T-helper 1 cell treated with Interleukin-12 subunit alpha and Interleukin-12 subunit beta and Interleukin-4 antibody, amounts not matched to agents 30 ng/mL and 1 ng/mL, for 36 hours (primary cell): ENCODE data around the gene SASH3. TPM values are rescaled to one million over a fixed set of nuclear protein-coding genes. Genes with fewer than 3 reads are reported as not detected.

Source experiments
- intact Hi-C: fragments of 100-400 bp; cut with micrococcal nuclease; formaldehyde crosslinking; loops from one replicate; pipeline ENCODE4 v1.15.1; 2024
- total RNA-seq: library from RNA; stranded (reverse); gene quantifications from 2 replicates; pipeline ENCODE4 v1.2.3, GENCODE V29; 2022

The SASH3 gene
- total RNA-seq, 1 donor from 2014 or later = 301 TPM

DNA sequence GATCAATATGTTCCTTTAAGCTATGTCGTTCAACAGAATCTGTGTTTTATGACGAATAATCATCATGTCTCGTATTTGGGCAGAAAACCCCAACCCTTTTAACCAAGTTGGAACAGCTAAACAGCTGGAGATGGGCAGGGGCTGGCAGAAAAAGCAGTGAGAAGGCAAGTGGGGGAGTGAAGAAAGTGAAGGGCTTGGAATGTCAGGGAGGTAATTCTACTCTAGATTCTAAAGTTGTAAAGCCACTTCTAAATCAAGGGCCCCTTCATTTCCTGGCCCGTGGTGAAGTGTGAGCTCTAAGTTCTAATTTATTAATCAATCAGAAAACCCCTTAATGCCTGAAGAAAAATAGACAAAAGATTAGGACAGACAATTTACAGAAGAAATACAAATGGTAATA lies 20.4 kb downstream of the SASH3 start:
- intact Hi-C loops = no loop called here

DNA sequence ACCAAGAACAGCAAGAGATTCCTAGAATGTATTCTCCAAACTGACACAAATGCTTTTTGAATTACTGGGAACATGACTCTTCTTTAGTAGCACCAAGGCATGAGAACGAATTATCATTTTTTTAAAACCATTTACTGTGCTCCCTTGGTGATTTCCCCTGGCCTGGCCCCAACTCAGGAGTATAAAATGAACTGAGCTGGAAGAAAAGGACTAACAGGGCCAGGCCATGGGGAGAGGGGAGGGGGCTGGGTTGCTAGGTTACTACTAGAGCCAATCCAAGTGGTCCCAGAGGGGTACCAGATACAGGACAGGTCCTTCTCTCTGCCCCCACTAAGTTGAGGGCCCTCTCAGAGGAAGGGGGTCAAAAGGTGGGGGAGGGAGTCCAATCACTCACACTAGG lies 23.1 kb downstream of the SASH3 start:
- intact Hi-C loops = no loop called here

GRCh38 chrX:129804806-129805205 lies 25.1 kb downstream of the SASH3 start:
- intact Hi-C loops = no loop called here

DNA sequence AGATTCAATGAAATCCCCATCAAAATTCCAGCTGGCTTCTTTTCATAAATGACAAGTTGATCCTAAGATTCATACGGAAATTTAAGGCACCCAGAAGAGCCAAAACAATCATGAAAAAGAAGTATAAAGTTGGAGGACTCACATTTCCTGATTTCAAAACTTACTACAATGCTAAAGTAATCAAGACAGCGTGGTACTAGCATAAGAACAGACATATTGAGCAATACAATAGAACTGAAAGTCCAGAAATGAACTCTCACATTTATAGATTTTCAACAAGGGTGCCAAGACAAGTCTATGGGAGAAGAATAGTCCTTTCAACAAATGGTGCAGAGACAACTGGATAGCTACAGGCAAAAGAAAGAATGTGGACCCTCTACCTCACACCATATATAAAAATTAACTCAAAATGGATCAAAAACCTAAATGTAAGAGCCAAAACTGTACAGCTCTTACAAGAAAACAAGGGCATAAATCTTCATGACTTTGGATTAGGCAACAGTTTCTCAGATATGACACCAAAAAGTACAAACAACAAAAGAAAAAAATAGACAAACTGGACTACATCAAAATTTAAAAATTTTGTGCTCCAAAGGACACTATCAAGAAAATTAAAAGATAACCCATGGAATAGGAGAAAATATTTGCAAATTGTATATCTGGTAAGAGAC lies 28.5 kb downstream of the SASH3 start:
- intact Hi-C loops = no loop called here

DNA sequence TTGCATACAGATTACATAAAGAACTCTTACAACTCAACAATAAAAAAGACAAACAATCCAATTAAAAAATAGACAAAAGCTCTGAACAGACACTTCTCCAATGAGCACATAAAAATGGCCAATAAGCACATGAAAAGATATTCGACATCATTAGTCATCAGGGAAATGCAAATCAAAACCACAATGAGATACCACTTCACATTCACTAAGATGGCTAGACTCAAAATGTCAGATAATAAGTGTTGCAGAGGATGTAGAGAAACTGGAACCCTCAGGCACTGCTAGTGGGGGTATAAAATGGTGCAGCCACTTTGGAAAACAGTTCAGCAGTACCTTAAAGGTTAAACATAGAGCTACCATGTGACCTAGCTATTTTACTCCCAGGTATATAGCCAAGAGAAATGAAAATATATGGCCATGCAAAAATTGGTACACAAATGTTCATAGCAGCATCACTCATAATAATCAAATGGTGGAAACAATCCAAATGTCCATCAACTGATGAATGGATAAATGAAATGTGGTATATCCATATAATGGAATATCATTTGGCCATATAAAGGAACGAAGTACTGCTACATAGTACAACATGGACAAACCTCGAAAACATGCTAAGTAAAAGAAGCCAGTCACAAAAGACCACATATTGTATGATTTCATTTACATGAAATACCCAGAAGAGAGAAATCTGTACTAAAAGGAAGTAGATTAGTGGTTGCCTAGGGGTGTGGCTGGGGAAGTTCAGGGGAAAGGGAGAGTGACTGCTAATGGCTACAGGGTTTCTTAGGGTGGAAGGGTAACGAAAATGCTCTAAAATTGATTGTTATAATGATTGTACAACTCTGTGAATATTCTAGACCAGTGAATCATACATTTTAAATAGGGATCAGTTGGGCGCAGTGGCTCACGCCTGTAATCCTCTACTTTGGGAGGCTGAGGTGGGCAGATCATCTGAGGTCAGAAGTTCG lies 29.4 kb downstream of the SASH3 start:
- intact Hi-C loops = no loop called here

GRCh38 chrX:129813662-129814368 lies 34.1 kb downstream of the SASH3 start:
- intact Hi-C loops = no loop called here

DNA sequence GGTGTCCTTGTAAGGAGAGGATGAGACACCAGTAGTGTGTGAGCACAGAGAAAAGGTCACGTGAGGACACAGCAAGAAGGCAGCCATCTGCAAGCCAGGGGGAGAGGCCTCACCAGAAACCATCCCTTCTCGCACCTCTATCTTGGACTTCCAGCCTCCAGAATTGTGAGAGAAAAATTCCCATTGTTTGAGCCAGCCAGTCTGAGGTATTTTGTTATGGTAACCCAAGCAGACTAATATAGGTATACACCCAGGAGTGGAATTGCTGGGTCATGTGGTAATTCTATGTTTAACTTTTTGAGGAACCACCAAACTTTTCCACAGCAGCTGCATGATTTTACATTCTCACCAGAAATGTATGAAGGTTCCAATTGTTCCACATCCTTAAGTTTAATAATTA lies 38.4 kb downstream of the SASH3 start:
- intact Hi-C loops = no loop called here

DNA sequence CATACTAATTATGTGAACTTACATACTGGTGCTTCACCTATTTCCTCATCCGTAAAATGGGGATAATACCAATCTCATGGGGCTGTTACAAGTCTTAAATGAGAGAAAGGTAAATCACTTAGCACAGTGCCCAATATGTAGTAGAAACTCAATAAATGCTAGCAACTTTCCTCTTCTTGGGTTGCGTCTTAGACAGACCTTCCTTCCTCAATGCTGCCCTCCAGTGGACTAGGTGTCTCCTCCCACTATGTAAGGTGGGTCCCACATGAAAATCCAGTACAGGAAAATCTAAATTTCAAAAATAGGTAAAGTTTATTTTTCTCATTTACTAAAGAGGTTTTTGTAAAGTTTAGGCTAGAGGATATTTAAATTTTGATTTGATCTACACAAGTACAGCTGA lies 43.4 kb downstream of the SASH3 start:
- intact Hi-C loops = loop anchor here (1.0 to 2.0 kb wide), 7 partner anchors 40 to 1990 kb away; no protein-coding TSS in a partner anchor

DNA sequence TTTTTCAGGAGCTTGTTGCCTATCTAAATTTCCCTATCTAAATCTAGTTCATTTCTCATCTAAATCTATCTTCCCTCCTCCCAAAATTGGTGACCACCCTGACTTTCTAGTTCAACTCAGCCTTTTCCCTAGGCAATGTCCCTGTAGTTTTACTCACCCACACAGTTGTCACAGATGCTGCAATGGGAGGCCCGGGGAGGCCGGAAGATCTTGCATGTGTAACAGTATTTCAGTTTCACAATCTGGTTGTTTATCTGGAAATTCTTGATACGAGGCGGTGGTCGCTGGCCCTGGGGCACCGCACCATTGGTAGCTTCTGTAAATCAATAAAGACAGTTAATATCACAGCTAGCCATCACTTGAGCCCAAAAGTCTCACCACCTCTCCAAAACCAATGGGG lies 43.8 kb downstream of the SASH3 start:
- intact Hi-C loops = loop anchor here (1.0 to 2.0 kb wide), 7 partner anchors 40 to 1990 kb away; no protein-coding TSS in a partner anchor

DNA sequence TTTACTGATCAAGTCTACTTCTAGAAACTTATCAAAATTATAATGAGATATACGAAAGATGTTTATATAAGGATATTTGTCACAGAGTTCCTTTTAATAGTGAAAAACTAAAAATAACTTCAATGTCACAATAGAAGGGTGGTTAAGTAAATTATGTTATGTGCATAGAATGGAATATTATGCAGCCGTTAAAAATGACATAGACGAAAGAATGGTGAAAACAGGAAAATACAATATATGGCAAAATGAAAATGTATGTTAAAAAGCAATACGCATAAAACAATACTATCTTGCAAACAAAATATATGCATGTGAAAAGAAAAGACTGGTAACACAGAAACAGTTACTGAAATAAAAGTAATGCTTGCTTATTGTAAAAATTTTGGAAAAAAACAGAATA lies 44.9 kb downstream of the SASH3 start:
- intact Hi-C loops = no loop called here

DNA sequence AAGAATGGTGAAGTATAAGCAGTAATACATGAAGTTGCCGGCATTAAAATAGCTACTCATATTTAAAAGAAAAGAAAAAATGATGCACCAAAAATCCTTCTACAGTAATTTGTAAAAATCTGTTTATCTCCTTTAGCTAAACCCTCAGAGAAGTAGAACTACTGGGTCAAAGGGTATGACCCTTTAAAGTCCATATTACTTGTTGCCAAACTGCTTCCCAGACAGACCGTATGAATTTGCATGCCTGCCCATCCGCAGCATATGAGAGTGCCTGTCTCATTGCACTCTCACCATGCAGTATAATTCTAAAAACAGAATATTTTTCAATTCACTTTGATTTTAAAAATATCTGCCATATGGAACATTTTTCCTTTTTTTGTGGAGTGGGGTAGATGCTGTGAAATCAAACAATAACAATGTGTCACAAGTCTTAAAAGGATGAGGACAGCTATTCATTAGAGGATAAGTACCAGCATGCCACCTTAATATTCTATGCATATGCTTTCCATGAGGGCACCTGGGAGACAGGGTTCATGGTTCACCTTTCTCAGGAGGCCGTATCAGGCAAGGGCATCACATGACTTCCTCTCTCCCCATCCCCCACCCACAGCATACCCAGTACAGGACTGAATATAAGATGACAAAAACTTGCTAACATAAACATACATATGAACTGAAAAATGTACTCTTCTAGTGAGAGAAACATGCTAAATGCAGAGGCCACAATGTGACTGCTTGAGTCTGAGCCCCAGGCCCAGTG lies 46.2 kb downstream of the SASH3 start:
- intact Hi-C loops = no loop called here

- intact Hi-C loops = no loop called here
Measured at GRCh38 chrX:129830494-129830893, 50.7 kb downstream of the SASH3 start.

DNA sequence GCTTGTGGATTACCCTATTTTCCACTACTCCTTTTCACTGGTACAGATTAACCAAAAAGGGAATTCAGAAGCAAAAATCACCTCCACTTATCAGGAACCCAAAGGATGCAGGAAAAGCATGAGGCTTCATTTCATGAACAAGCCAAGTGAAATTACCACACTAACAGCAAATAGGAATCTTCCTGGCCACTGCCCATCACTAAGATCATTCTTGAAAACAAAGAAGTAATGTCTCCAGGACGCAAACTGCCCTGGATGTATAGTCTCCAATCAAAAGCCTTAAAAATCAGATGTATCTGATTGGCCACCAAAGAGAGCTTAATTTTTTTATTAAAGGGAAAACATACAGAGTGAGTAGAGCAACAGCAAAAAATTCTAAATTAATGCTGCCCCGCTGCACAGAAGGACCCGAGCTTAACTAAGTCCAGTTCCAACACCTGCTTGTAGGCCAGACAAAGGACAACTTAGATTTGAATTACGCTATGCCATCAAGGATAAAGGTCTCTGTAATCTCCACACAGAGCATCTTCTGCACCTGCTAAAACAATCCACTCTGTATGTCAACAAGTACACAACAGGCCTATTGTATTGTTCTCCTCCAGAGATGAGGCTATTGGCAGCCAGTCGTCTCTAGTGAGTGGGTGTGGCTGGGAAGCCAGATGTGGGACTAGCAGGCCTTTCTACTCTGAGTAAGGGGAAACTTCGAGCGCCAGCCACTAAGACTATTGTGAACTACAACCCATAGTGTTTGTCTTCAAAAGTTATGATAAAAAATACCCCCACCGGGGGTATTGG lies 51.5 kb downstream of the SASH3 start:
- intact Hi-C loops = no loop called here

DNA sequence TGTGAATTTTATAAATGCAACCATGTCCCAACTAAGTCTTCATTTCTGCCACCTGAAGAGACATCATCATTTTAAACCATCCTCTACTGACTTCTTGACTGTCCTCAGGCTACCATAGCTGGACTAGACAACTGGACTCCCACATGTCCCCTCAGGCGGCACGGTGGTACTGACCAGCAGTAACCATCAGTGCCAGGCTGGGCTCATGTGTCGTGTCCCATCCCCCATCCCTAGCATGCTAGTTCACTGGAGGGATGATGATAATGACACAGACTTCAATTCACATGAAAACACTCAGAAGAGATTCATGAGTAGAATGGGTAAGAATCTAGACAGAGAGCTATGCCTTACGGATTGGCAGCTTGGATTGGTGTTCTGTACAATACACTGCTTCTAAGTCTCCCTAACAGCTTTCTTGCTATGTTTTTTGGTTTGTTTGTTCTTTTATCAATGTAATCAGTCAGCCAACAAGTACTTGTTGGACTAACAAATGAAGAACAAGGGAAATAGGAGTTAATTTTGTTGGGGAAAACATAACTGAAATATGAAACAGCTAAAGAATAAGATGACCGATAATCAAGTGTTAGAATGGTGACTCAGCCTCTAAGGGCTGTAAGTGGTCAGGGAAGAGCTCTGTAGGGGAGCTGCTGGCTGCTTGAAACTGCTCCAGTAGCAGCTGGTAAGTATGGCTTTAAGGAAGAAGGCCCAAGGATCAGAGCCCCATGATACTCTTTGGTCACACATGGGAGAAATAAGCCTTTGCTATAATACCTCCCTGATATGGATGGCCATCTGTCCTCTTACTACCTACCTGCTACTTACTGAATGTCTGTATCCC lies 53.6 kb downstream of the SASH3 start:
- intact Hi-C loops = no loop called here

DNA sequence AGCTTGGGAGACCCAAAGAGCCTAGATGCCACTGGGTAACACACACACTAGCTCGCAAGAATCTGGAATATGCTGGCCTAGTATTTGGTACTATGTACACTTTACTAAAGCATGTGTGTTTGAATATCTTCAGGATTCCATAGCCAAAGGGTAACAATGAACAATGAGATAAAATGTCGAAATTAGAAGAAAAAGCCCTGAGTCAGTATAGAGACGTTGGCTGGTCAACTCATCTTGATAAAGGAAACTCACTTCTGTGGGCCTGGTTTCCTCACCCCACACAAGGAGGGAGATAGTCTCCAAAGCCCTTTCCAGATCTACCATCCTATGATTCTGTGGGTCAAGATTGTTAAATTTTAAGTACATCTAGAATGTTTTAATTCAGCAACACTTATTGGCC lies 57.1 kb downstream of the SASH3 start:
- intact Hi-C loops = no loop called here

GRCh38 chrX:129840344-129840743 lies 60.6 kb downstream of the SASH3 start:
- intact Hi-C loops = loop anchor here (5.0 to 10.0 kb wide), 4 partner anchors 203 to 564 kb away; partner anchors contain the start of gene RBMX2

DNA sequence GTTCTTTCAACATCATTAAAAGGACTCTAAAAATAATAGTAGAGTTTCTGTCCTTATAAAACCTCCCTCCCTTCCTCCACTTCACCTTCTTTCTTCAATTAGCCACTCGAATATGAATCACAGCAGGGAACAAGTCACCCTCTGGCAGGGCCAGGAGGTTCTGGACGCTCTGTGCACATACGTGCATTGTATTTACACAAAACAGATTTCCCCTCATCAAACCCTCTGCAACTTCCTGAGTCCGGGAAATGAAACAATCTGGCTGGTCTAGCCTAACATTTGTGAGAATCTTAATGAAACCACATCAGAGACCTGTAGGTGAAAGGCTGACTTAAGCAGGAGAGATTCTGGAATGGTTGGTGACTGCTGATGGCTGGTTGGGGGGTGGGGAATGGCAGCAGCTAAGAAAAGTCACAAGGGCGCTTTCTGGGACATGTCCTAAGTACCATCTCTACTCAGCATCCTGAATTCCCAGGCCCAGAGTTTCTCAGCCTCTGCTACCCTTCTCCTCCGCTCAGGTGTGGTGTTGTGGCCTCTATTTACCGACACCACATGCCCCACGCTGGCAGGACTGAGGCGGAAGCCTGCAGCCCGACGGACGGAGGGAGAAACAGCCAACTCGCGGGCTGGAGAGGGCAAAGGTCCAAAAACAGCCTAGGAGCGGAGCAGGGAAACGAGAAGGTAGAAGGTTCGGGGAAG lies 62.9 kb downstream of the SASH3 start:
- intact Hi-C loops = loop anchor here (1.0 to 10.0 kb wide), 9 partner anchors 64 to 1061 kb away; partner anchors contain the start of genes BCORL1, ENOX2, RBMX2 and UTP14A

DNA sequence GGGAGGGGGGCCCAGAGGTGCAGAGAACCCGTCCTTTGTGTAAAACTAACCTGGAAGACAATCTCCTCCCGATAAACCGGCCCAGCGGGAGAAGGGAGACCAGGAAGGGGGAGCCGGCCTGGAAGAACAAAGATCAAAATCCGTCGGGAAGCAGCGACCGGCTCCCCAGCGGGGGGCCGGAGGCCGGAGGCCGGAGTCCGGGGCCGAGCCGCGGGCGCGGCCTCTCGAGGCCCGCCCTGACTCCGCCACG lies 63.4 kb downstream of the SASH3 start:
- intact Hi-C loops = loop anchor here (1.0 to 10.0 kb wide), 9 partner anchors 63 to 1060 kb away; partner anchors contain the start of genes BCORL1, ENOX2, RBMX2 and UTP14A
